ENCODE measurements around the gene NEDD4L. TPM values are rescaled to one million over a fixed set of nuclear protein-coding genes. Genes with fewer than 3 reads are reported as not detected.
A peak's percentile ranks its signal among the peaks of the same experiment; 100 is the strongest.

Gene NEDD4L
- total RNA-seq, 1 donor from 2014 or later, result 99.5 TPM

DNA sequence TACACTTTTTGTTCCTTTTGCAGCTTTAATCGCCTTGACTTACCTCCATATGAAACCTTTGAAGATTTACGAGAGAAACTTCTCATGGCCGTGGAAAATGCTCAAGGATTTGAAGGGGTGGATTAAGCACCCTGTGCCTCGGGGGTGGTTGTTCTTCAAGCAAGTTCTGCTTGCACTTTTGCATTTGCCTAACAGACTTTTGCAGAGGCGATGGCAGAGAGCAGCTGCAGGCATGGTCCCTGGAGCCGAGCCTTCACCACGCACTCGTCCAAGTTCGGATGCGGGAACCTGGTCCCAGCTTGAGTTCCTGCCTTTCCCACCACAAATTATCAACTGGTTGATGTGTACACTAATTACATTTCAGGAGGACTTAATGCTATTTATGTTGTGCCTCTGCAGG lies 352.1 kb downstream of the NEDD4L start:
- DNase-seq (ENCODE audit: low spot score), result no peak

DNA sequence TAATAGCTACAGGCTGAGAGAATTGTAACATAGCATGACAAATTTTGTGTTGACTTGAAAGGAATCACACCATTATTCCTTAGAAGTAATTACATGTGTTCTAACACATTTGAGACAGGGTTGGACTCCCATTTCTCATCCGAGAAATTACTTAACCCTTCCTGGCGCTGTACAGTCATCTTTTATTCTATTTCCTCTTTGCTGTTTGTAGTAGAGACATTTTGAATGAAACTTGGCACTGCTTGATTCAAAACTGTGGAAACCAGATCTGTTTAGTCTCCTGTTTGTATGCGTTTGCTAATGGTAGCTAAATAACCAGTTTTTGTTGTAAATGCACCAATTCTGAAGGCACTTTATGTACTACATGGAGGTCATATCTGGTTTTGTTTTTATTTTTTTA lies 352.9 kb downstream of the NEDD4L start:
- no peak for DNase-seq (ENCODE audit: low spot score)

DNA sequence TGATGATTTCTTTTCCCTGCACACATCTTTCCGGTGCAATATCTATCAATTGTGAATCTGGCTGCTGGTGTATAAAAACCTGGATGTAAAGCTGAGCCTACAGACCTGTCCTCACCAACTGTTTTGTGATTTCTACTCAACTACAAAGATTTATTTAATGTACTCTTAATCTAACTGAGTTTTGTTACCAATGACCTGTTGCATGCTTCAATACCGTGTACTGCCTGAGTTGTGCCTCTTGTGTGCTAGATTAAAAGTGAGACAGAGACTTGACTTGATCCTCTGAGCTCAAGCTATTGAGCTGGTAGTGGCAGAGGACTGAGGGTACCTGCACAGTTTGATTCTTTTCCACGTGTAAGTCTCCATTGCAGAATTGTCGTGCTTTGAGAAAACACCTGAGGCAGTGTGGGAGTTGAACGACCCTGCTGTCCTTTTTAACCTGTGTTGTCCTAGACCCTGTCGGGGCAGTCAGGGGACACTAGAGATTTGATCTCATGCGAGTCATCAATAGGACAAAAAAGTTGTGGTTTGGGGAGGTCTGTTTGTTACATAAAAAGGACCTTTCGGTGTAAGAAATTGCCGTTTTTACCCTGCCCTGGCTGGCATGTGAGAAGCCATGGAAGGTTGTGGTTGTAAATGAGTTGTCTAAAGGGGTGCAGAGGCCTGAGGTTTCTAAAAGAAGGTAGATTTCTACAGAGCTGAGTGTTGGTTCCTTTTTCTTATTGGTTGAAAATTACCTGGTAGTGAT lies 353.5 kb downstream of the NEDD4L start:
- DNase-seq (ENCODE audit: low spot score), result no peak

DNA sequence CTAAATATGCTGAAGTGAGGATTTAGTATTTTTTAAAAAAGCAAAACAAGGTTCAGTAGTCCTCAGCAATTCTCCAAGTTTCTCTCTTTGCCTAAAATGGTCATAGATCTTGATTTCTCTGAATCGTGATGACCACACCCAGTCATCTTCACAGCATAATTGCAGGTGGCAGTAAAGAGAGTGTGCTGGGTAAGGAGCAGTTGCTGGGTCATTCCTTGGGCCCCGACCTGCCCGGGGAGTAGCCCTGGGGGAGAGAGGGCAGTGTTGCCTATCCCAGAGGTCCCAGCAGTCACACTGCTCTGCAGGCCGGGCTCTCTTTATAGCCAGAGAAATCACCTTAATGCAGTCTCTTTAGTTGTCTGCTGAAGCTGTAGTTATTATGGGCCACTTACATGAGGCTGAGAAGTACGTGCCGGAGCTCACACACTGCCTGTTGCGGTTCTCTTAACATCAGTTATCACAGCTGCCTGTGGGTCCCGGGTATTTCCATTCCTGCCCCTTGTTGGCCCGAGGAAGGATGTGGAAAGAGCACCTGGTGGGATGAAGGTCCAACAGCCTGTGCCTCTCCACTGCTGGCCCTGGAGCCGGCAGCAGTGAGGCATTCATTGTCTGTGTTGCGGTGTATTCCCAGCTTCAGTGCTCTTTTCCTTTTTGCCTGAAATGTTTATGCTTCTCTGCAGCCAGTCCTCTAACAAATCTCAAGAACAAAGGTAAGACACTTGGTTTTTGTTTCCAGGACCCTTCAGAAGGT lies 354.8 kb downstream of the NEDD4L start:
- no peak for DNase-seq (ENCODE audit: low spot score)

DNA sequence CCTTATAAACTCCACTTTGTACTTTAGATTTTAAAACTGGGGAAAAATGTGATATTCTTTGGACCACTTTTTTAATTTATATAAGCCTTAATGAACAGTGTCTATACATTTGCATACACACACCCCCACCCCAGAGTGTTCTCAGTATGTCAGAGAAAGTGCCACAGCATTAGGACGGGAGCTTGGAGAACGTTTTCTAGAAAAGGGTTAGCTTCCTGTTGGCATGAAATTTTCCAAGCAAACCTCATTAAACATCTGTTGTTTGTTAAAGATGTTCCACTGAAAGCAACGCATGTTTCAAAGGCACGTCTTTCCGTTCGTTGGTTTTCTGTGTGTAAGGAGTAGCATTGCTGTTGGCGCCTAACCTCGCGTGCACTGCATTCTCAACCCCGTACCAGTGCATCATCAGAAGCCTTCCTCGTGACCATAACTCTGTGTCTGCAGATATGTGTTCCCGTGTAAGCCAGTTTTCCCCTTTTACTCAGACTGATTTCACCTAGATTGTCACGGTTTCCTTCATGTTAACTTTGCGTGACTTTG lies 356.4 kb downstream of the NEDD4L start:
- DNase-seq (ENCODE audit: low spot score), result no peak

DNA sequence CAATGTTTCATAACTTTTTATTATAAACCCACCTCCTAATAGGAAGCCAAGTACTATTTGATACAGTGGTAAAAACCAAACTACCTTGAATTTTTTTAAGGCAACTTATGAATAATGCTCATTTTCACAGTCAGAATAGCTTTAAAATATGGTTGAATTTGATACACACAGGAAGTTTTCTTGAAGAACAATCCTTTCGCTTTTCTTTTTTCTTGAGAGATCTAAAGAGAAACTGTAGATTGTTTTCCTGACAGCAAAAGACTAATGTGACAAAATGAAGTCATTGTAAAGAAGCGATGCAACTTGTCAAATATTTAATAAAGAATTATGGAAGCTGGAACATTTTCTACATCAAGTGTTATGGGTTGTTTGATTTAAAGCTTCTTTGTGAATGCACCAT lies 357.2 kb downstream of the NEDD4L start:
- DNase-seq (ENCODE audit: low spot score), result no peak

DNA sequence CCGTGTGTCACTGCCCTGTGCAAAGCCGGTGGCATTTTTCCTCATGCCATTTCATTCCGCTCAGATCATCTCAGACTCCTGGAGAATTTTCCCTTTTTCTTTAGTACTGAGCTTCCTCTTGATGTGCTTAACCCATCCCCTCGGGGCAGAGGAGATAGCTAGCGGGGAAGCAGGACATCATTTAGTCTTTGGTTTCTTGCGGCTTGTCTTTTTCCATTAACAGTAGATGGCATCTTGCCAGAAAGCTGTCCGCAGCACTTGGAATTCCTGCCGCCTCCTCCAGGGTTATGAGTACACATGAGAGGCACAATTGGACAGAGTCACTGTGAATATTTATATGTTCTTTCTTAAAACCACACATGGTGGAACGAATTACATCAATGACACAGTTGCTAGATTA lies 358.2 kb downstream of the NEDD4L start:
- no peak for DNase-seq (ENCODE audit: low spot score)

DNA sequence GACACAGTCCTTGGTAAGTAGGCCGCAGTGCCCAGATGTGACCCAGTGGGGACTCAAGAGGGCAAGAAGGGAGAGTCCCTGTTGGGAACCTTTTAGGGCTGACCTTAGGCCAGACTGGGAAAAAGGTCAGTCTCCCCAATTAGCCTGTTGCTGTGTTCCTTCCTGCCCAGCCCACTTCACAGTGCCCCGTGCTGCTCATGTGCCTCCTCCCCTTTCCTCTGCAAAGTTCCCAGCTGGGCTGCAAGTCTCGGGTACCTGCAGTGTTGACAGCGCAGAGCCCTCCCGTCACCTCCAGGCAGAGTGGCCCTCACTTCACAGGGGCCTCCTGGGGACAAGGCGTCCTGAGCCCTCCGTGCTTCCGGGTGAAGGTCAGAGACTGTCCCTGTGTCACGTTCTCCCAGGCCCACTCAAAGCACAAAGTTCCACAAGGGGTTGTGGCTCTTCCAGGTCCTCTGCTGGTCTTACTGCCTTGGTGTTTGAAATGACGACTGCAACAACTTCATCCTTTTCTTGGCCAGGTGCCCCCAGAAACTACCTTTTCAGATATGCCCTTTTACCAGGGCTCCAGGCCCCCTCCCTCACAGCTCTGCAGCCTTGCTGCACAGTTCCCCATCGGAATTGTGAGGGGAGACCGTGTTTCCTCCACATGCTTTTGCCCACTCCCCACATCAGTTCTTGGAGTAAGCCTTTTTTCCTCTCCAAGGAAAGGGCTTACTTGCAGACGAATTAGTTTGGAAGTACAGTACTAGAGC lies 359.1 kb downstream of the NEDD4L start:
- DNase-seq (ENCODE audit: low spot score), result no peak

DNA sequence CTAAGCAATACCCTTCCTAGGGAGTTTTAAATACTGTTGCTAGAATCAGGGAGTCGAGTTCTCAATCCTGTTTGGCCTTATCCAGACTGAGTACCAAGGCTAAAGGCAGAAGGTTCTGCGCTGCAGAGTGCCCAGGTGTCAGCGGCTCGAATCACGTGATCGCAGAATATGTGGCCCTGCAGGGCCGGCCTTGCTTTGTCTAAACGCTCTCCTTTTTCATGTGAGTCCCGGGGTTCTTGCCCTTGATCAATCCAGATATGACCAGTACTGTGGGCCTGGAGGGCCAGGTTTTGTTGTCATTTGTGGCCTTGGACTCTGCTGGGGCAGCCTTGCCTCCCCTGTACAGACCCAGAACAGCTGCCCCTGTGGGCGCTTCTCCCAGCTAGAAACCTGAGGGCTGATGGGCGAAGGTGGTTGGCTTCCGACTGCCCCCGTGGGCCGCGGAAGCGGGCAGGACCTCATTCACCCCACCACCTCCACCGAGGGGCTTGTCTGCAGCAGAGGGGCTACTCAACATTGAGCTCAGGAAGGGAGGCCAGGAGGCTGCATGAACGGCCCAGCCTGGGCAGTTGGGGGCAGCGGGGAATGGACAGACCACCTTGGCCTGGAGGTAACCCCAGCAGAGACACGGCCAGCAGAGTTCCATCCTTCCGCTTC lies 359.9 kb downstream of the NEDD4L start:
- DNase-seq (ENCODE audit: low spot score), result no peak

DNA sequence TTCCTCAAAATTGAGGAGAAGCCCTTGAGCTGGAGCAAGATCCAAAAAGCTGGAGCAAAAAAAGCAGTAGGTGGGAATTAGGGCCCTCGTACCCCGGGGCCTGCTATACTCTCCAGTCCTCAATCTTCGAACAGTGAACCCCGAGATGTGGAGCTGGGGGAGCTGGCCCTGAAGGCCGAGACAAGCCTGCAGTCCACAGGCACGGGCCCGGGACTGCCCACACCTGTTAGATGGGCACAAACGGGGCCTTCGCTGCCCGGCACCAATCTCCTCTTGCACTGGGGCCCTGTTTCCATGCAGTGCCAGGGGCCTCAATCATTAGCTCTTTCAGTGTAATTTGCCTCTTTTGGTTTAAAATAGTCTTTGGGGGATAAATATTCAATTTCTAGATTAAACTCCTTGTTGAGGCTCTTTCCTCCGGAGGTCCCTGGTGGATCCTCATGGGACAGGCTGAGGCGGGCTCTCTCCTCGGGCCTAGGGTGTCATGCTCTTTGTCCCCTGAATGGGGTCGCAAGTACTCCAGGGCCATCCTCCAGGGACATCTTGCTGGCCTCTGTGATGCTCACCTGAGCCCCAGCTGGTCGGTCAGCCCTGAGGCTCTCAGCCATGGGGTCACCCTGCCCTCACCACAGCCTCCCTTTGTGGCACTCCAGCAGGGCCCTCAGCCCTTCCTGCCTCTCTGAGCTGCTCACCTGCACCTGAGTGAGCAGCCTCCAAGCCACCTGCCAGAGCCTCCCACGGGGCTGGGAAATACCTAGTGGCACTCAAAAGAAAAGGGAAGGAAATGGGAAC lies 361.3 kb downstream of the NEDD4L start:
- DNase-seq (ENCODE audit: low spot score), result no peak

DNA sequence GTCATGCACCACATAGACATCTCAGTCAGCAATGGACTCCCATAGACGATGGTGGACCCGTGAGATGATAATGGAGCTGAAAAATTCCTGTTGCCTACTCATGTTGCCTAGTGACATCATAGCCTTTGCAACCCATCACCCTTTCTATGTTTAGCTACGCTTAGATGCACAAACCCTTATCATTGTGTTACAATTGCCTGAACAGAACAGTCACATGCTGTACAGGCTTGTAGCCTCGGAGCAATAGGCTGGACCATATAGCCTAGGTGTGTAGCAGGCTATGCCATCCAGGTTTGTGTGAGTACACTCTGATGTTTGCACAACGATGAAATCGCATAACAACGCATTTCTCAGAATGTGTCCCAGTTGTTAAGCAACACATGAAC lies 363.2 kb downstream of the NEDD4L start:
- no peak for DNase-seq (ENCODE audit: low spot score)

DNA sequence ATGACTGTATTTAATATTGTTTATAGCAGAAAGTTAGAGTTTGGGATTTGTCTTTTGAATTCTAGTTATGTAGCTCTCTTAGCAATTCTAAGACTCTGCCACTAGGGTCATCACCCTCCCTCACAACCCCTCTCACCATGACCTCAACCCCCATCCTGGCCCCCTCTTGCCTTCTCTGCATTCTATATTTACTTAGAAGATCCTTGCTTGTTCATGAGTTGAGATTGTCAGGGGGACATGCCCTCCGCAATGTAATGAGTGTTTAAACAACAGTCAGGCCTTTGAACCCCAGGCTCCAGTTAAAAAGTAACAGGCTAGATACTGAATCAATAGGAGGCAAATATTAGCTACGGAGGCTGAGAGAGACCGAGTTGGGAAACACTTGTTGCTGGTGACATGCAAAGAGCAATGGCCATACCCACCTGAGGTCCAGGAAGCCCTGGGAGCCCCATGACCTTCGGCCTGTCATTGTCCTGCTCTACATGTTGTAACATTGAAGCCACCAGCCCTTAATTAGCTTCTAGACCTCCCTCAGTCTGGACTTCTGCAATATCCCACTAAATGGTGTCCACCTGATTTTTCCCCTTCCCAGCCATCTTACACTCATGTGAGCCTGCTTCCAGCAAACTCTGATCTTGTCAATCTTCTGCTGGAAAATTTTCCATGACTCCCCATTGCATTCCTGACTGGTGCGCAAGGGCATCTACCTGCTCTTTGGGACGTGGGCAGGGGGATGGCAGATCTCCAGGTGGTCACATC lies 363.8 kb downstream of the NEDD4L start:
- peak; percentile 69 for DNase-seq (ENCODE audit: low spot score)

DNA sequence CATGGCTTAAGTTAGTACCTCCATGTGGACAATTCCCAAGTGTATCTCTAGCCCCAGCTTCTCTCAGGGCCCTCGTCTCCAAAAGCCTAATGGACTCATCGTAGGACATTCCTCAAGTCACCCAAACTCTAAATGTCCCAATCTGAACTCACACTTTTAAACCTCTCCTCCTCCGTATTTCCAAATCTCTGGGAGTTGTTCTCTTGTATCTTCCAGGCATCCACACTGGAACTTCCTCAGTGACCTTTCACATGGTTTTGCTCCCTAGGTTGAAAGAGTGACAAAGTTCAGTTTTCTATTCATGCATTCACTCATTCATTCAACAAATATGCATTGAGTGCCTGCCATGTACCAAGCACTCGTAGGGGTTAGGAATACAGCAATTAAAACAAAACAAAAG lies 364.6 kb downstream of the NEDD4L start:
- no peak for DNase-seq (ENCODE audit: low spot score)

DNA sequence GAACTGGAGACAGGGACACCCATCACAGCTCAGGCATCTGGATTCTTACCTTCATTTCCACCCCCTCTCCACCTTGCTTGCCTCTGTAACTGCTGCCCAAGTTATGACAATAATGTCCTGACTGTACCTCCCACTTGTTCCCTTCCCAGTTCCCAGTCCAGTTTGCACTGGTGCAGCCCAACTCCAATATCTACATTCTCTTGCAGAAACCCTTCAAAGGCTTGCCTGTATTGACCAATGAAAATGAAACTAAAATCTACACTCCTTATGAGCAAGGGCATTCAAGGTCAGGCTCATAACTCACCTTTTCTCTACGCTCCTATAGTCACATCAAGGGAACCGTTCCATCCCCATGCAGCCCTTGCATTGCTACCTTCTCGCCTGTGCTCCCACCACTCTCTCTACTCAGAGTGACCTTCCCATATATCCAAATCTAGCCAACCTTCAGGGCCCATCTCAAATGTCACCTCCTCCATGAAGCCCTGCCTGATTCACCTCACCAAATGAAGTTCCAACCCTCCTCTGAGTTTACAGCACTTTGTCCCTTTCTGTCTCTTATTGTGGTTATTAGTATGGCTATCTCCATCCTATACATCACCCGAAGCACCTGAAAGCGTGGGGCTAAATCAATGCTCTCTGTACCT lies 365.9 kb downstream of the NEDD4L start:
- DNase-seq (ENCODE audit: low spot score), result no peak

DNA sequence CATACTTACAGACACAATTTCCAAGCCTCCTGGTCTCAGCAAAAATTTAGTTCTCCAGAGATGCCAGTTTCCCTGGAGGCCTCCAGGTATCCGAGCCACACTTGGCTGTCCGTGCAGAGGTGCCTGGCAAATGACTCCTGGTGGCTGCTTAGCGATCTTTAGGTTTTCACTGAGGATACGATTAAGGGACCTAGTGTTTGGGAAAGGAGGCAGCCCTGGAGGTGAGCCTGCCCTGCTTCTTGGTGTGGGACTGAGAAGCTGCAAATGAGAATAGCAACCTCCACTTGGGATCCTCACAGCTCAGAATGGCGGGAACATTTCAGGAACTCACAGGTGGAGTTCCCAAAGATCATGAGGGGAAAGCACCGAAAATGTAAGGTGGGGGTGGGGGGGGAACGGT lies 367.3 kb downstream of the NEDD4L start:
- DNase-seq (ENCODE audit: low spot score), result no peak

DNA sequence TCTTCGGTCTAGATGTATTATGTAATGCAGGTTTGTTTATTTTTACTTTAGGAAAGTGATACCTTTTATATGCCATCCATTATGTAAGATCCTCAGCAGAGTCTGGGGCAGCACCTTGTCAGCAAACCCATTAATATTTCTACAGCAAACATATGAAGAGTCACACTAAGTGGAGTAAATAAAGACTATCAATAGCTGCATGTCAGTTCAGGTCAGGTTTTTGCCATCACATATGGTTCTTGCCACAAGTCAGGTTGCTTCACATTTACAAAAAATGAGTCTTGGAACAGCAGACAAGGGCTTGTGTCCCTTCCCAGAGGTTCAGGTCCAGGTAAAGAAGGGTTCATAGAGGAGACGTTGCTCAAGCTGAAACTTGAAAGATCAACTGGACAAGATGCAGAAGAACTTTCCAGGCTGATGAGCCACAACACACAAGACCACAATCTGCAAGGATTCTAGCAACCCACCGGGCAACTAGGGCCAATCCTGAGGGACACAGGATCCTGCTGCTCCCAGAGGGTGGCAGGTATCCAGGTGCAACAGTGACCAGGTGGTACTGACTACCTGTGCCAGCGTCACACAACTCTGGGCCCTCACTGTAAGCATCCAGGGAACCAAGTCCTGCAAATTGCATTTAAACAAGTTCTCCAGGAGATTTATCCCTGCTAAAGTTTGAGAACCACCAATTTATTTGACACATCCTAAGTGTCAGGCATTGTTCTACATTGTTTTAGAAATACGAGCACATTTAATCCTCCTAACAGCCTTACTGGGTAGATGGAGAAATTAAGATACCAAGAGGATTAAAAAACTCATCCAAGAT lies 369.0 kb downstream of the NEDD4L start:
- DNase-seq (ENCODE audit: low spot score), result no peak

DNA sequence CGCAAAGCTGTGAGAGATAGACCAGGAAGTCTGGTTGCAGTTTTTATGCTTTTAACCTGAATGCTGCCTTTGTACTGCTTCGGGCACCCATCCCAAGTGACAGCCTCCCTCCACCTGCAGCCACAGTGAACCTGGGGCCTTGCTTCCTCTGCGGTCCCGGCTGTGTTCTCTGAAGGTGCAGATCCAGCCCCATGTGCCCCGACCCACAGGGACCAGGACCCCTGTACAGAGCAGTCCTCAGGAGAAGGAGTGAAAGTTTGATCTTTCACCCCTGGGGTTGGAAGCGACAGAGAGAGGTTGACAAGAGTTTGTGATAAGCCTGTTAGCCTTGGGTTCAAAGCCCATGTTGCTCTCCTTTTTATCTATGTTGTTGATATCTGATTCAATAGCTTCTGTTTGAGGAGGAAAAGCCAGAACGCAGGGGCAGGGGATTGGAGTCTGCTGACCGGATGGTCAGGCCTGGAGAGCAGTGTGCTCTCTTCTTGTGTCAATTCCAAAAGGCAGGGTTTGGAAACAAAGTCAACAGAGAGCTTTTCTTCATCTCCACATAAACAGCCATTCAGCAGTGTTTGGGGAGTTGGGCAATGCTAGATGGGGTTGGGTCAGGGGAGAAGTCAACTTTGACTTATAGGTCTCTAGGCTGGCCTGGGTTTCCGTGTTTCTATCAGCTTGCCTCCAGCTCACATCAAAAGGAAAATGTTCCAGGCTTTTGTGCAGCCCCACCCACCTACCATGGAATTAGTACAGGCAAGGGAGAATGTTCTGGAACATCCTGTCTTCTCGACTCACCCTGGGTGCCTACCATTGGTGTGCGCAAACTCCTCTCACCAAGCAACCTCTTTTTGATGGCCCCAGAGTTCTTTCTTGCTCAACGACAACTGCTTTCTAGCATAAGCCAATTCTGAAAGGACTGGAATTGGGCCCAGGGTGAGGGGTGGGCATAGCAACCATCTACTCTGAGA lies 369.9 kb downstream of the NEDD4L start:
- DNase-seq (ENCODE audit: low spot score), result no peak

Measured in mucosa of gallbladder (tissue), 1 donor.